Neural progenitor cell (in vitro differentiated cells): ENCODE data around the gene OGFOD3. TPM values are rescaled to one million over a fixed set of nuclear protein-coding genes. Genes with fewer than 3 reads are reported as not detected.

Experiments used
- DNase-seq: peaks from one replicate; pipeline ENCODE4 v3.0.0-alpha.2; 2016; ENCODE audit warnings: low spot score
- H2AFZ ChIP-seq: fragments of 200-600 bp; sonication (generic); replicated peaks from 2 replicates; pipeline ENCODE4 v1.6.1; 2016; ENCODE audit warnings: antibody characterized with exemption
- H3F3A ChIP-seq: fragments of 200-600 bp; sonication (generic); 2 replicates; pipeline ENCODE4 v1.6.1; 2016; ENCODE audit warnings: antibody characterized with exemption, low read depth
- H3K27ac ChIP-seq: fragments of 200-600 bp; sonication (generic); 2 replicates; pipeline ENCODE4 v1.5.1; 2016; ENCODE audit warnings: mild to moderate bottlenecking
- H3K27me3 ChIP-seq: fragments of 200-600 bp; sonication (generic); 2 replicates; pipeline ENCODE4 v1.6.1; 2016; ENCODE audit warnings: mild to moderate bottlenecking, moderate library complexity
- H3K36me3 ChIP-seq: fragments of 200-600 bp; sonication (generic); 2 replicates; pipeline ENCODE4 v1.5.1; 2016
- H3K4me1 ChIP-seq: fragments of 200-600 bp; sonication (generic); 2 replicates; pipeline ENCODE4 v1.6.1; 2016; ENCODE audit warnings: mixed run types
- H3K4me2 ChIP-seq: fragments of 200-600 bp; sonication (generic); 2 replicates; pipeline ENCODE4 v1.6.1; 2016
- H3K4me3 ChIP-seq: fragments of 200-600 bp; sonication (generic); 2 replicates; pipeline ENCODE4 v1.5.1; 2016
- H3K79me2 ChIP-seq: fragments of 200-600 bp; sonication (generic); 2 replicates; pipeline ENCODE4 v1.6.1; 2016; ENCODE audit warnings: low read depth
- H3K9ac ChIP-seq: fragments of 200-600 bp; sonication (generic); 2 replicates; pipeline ENCODE4 v1.6.1; 2016
- H3K9me3 ChIP-seq: fragments of 200-600 bp; sonication (generic); 2 replicates; pipeline ENCODE4 v1.5.1; 2016; ENCODE audit warnings: low read depth
- H4K20me1 ChIP-seq: fragments of 200-600 bp; sonication (generic); 2 replicates; pipeline ENCODE4 v1.6.1; 2016; ENCODE audit warnings: low read depth
- H3K27ac Mint-ChIP-seq: 3 replicates; pipeline ENCODE4 v1.8.0; 2021; ENCODE audit warnings: mixed read lengths
- H3K27me3 Mint-ChIP-seq: 2 replicates; pipeline ENCODE4 v1.8.0; 2022; ENCODE audit warnings: low read depth, mild to moderate bottlenecking, inconsistent platforms, moderate library complexity, mixed read lengths; ENCODE audit not compliant: insufficient read depth
- H3K36me3 Mint-ChIP-seq: 3 replicates; pipeline ENCODE4 v1.8.0; 2021; ENCODE audit warnings: mixed read lengths
- H3K4me1 Mint-ChIP-seq: 3 replicates; pipeline ENCODE4 v1.8.0; 2021; ENCODE audit warnings: mixed read lengths
- H3K4me3 Mint-ChIP-seq: 3 replicates; pipeline ENCODE4 v1.8.0; 2021; ENCODE audit warnings: mild to moderate bottlenecking, moderate library complexity, mixed read lengths
- H3K9me3 Mint-ChIP-seq: 3 replicates; pipeline ENCODE4 v1.8.0; 2020; ENCODE audit warnings: mixed read lengths
- EZH2 ChIP-seq: fragments of 200-600 bp; sonication (generic); IDR thresholded peaks from 2 replicates; pipeline ENCODE4 v1.6.1; 2017; ENCODE audit warnings: antibody characterized with exemption, mild to moderate bottlenecking, moderate library complexity
- EZH2phosphoT487 ChIP-seq: fragments of 200-600 bp; sonication (generic); IDR thresholded peaks from 2 replicates; pipeline ENCODE4 v1.6.1; 2017; ENCODE audit warnings: antibody characterized with exemption
- total RNA-seq: library from RNA; depleted of rRNA; stranded (reverse); fragments of >200 nt; gene quantifications from 2 replicates; pipeline ENCODE4 v1.2.3, GENCODE V29; 2015; ENCODE audit warnings: low replicate concordance
- TF ChIP-seq, protein P1 (sequence below): fragments of 200-600 bp; sonication (generic); IDR thresholded peaks from 2 replicates; pipeline ENCODE4 v1.5.1; 2017; ENCODE audit warnings: antibody characterized with exemption, mild to moderate bottlenecking

Gene OGFOD3
- total RNA-seq, 1 donor from 2014 or later: 26.8 TPM

DNA sequence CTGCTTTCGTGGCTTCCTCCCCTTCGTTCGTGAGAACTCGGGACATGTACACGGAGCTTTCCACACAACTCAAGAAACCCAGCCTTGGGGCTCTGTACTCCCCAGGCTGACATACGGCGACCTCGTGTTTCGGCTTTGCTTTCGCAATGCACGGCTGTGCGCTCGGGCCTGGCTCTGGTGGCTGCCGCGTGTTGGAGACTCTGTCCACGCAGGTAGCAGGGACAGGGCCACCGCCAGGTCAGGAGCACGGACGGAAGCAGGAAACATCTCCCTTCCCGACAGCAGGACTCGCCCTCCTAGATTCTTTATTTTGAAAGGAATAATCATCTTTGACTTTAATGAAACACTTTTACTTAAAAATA lies 29.5 kb downstream of the OGFOD3 start:
- H3K4me3 Mint-ChIP-seq: no peak overlapping the region
- TF ChIP-seq EZH2 (no peak), EZH2phosphoT487 (no peak)
- TF ChIP-seq, protein P1, sequence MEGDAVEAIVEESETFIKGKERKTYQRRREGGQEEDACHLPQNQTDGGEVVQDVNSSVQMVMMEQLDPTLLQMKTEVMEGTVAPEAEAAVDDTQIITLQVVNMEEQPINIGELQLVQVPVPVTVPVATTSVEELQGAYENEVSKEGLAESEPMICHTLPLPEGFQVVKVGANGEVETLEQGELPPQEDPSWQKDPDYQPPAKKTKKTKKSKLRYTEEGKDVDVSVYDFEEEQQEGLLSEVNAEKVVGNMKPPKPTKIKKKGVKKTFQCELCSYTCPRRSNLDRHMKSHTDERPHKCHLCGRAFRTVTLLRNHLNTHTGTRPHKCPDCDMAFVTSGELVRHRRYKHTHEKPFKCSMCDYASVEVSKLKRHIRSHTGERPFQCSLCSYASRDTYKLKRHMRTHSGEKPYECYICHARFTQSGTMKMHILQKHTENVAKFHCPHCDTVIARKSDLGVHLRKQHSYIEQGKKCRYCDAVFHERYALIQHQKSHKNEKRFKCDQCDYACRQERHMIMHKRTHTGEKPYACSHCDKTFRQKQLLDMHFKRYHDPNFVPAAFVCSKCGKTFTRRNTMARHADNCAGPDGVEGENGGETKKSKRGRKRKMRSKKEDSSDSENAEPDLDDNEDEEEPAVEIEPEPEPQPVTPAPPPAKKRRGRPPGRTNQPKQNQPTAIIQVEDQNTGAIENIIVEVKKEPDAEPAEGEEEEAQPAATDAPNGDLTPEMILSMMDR: no peak
- Histone ChIP-seq H3K4me2 (no peak overlapping the region), H3K4me1 (peaks cover 12% of the 10 kb centered on the region), H3K9ac (no peak overlapping the region), H3K4me3 (no peak overlapping the region), H3K36me3 (no peaks in the 10 kb centered on the region), H3K27me3 (no peaks in the 10 kb centered on the region), H4K20me1 (no peaks in the 10 kb centered on the region), H2AFZ (no peak overlapping the region), H3K79me2 (no peaks in the 10 kb centered on the region), H3K9me3 (no peaks in the 10 kb centered on the region), H3F3A (peaks cover 7% of the 10 kb centered on the region), H3K27ac (no peak overlapping the region)
- peaks cover 4% of the 10 kb centered on the region for H3K36me3 Mint-ChIP-seq
- H3K27ac Mint-ChIP-seq: no peak overlapping the region
- H3K27me3 Mint-ChIP-seq: peaks cover 13% of the 10 kb centered on the region
- no peak for DNase-seq
- peaks cover 11% of the 10 kb centered on the region for H3K4me1 Mint-ChIP-seq
- H3K9me3 Mint-ChIP-seq: no peaks in the 10 kb centered on the region

DNA sequence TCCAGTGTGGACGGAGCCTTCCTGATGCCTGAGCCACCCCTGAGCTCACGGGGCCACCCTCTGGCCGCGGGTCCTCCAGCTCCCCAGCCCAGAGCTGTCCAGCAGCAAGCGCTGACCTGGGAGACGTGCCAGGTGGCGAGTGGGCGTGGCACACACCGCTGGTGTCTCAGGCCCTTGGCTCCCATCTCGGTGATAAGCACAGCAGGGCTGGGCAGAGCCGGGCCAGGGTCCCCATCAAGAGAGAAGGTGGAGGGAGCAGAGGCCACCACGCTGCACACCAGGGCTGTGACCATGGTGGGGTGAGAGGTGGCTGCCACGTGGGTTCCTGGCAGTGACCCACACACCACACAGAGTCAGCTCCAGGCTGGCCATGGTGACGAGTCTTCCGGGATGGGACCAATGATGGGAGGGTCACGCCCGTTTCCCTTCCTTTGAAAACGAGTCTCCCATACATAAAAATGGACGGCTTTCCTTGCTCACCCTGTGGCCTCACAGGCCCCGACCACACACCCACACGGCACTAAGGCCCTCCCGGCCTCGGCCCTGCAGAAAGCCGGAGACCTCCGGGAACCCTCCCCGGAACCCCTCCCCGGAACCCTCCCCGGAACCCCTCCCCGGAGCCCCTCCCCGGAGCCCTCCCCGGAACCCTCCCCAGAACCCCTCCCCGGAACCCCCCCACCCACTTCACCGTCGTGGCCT lies 30.0 kb downstream of the OGFOD3 start:
- no peak overlapping the region for H2AFZ ChIP-seq
- no peaks in the 10 kb centered on the region for H3K9me3 Mint-ChIP-seq

DNA sequence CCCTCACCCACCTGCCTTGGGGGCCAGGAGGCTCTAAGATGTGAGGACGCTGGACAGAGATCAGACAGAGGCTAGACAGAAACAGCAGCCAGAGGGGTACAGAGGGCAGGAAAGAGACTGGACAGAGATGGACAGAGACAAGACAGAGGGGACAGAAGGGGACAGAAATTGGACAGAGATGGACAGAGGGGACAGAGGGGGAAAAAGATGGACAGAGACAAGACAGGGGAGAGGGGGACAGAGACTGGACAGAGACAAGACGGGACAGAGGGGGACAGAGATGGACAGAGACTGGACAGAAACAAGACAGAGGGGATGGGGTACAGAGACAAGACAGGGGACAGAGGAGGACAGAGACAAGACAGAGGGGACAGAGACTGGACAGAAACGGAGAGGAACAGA lies 30.7 kb downstream of the OGFOD3 start:
- Histone ChIP-seq H3K27ac (no peak overlapping the region), H3K9ac (no peak overlapping the region), H3K79me2 (no peaks in the 10 kb centered on the region), H3K4me3 (no peak overlapping the region), H4K20me1 (no peaks in the 10 kb centered on the region), H2AFZ (no peak overlapping the region), H3K27me3 (no peaks in the 10 kb centered on the region), H3K4me1 (peaks cover 16% of the 10 kb centered on the region), H3K9me3 (no peaks in the 10 kb centered on the region), H3K4me2 (no peak overlapping the region), H3F3A (peaks cover 10% of the 10 kb centered on the region), H3K36me3 (no peaks in the 10 kb centered on the region)
- Mint-ChIP-seq H3K4me1 (peaks cover 15% of the 10 kb centered on the region), H3K4me3 (no peak overlapping the region), H3K36me3 (peaks cover 3% of the 10 kb centered on the region), H3K27ac (peak overlapping the region; percentile 13), H3K27me3 (peaks cover 12% of the 10 kb centered on the region), H3K9me3 (no peaks in the 10 kb centered on the region)
- TF ChIP-seq, protein P1: no peak
- TF ChIP-seq EZH2 (no peak), EZH2phosphoT487 (no peak)
- no peak for DNase-seq

More for the DNA sequence above, 30.0 kb downstream of the OGFOD3 start:
- Mint-ChIP-seq H3K27me3 (peaks cover 12% of the 10 kb centered on the region), H3K4me3 (no peak overlapping the region), H3K27ac (no peak overlapping the region), H3K4me1 (peaks cover 15% of the 10 kb centered on the region), H3K36me3 (peaks cover 4% of the 10 kb centered on the region)
- H3K4me1 ChIP-seq: peaks cover 16% of the 10 kb centered on the region
- no peaks in the 10 kb centered on the region for H4K20me1 ChIP-seq
- no peak overlapping the region for H3K4me2 ChIP-seq
- peak; percentile 39 for DNase-seq
- H3K9me3 ChIP-seq: no peaks in the 10 kb centered on the region
- no peaks in the 10 kb centered on the region for H3K27me3 ChIP-seq
- TF ChIP-seq EZH2: no peak
- TF ChIP-seq EZH2phosphoT487: no peak
- TF ChIP-seq, protein P1: peak; percentile 8
- no peak overlapping the region for H3K27ac ChIP-seq
- H3F3A ChIP-seq: peaks cover 10% of the 10 kb centered on the region
- H3K36me3 ChIP-seq: no peaks in the 10 kb centered on the region
- H3K9ac ChIP-seq: no peak overlapping the region
- H3K79me2 ChIP-seq: no peaks in the 10 kb centered on the region
- H3K4me3 ChIP-seq: no peak overlapping the region
